HL-60/S4 (cell line): ENCODE results near the gene TRAP1.
"Not testable (repeated sequence)": the region's sequence is repeated elsewhere in the genome, so short reads cannot be mapped to it uniquely, and the experiment has no call there.

Experiments
- in situ Hi-C: fragments of 300-500 bp; cut with MboI; formaldehyde crosslinking; loops from 2 replicates; pipeline ENCODE4 v1.14.3; 2022; ENCODE audit warnings: low sequenced_read_pairs

The TRAP1 gene

GRCh38 chr16:3674513-3675295 is 42.6 kb downstream of the TRAP1 start:
- in situ Hi-C loops = no loop called here

DNA sequence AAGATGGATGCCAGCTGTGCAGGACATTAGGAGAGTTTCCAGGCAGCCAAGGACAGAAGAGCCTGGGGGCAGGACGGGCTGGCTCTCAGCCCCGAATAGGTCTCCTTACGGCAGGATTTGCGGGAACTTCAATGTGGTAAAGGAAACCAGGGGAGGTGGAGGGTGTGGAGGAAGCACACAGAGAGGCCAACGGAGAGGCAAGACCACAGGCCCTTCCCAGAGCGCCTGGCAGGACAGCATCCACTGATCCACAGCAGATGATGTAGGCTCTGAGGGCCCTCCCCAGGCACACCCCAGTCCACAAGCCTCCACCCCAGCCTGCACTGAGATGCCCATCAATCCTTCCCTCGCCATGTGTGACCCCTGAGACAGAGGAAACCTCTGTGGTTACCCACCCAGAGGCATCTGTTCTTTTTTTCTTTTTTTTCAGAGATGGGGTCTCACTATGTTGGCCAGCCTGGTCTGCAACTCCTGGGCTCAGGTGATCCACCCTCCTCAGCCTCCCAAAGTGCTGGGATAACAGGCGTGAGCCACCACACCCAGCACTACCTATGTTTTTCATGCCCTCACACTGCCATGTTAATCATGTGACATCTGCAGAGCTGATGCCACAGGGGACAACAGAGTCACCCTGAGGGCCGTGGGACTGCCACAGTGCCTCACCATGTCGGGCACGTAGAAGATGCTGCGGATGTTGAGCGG is 43.5 kb downstream of the TRAP1 start:
- in situ Hi-C loops = no loop called here

DNA sequence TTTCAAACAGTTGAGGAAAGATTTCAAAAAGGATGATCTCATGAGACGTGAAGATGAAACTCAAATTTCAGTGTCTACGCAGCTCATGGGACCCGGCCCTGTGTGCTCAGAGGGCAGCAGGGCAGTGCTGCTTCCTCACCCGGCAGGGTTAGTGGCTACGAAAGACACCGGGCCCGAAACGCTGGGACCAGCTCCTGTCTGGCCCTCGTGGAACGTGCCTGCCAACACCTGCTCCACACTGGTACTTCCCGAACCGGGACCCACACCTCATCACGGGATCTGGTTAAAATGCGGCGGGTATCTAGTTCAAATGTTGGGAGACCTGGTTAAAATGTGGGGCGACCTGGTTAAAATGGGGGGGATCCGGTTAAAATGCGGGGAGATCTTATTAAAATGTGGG is 44.1 kb downstream of the TRAP1 start:
- in situ Hi-C loops = no loop called here

- in situ Hi-C loops = no loop called here
Measured at GRCh38 chr16:3672571-3673041, 44.7 kb downstream of the TRAP1 start.

- in situ Hi-C loops = no loop called here
Measured at GRCh38 chr16:3671424-3671823, 45.9 kb downstream of the TRAP1 start.

DNA sequence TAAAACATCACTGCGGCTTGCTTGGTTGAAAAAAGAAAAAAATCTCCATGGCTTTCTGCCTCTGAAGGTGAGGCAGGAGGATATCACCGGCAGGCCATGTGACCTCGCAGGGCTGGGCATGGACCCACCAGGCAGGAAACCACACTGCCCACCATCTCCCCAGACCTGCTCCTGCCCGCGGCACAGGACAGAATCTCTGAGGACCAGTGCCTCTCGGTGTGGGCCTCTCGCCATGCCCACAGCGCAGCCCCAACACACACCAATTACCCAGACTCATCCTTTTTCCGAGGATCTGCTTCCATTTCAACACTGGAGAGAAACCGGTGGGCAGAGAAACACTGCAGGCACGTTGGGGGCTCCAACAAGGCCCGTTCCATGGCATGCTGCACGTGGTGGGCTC is 46.6 kb downstream of the TRAP1 start:
- in situ Hi-C loops = no loop called here

GRCh38 chr16:3669082-3669481 is 48.2 kb downstream of the TRAP1 start:
- in situ Hi-C loops = no loop called here

- in situ Hi-C loops = no loop called here
Measured at GRCh38 chr16:3668626-3669025, 48.7 kb downstream of the TRAP1 start.

DNA sequence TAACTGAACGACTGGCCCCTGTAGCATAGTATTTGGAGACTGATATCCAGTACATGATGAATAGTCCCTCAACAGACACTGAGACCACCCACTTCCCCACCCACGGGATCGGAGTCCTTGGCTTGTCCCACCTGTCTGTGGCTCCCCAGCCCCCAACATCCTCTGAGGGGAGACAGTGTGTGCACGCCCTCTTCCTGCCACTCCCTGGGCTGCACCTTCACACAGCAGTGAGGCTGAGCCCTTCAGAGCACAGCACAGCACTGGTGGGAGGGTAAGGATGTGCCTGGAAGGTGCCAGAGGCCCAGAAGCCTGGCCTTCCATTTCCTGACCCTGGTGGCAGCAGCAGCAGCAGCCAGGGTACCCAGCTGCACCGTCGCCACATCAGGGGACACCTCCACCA is 51.8 kb downstream of the TRAP1 start:
- in situ Hi-C loops = no loop called here

GRCh38 chr16:3664187-3664896 is 53.0 kb downstream of the TRAP1 start:
- in situ Hi-C loops = no loop called here

DNA sequence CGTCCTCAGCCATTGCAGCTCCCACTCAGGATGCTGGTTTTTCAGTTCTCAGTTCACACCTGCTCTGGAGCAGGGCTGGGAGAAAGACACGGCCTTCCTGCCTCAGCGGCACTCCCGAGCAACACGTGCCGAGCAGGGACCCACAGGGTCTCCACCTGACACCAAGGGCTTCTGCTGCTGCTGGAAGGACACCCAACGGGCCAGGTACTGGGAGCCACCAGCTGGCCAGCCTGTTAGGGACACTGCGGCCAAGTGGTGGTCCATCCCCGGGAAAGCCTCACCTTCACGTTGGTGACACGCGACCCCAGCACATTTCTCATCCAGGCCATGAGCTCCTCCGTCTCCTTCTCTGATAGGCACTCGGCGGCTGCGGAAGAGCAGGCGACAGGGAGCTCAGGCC is 54.7 kb downstream of the TRAP1 start:
- in situ Hi-C loops = no loop called here

- in situ Hi-C loops = no loop called here
Measured at GRCh38 chr16:3661922-3662321, 55.4 kb downstream of the TRAP1 start.

DNA sequence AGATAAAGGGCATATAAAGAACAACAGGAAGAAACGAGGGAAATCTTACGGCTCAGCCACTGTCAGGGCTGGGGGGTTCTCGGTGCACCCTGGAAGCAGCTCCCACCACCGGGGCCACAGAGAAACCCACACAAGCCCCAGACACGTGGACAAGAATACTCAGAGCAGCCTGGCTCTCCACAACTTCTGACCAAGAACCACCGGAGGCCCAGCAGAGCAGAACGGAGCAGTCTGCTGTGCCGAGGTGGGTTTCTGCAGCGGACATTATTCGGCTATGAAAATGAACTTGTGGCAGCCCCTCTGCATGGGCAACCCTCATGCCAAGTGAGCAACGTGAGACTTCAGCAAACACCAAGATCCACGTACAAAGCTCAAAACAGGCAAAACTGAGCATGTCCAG is 56.0 kb downstream of the TRAP1 start:
- in situ Hi-C loops = no loop called here

DNA sequence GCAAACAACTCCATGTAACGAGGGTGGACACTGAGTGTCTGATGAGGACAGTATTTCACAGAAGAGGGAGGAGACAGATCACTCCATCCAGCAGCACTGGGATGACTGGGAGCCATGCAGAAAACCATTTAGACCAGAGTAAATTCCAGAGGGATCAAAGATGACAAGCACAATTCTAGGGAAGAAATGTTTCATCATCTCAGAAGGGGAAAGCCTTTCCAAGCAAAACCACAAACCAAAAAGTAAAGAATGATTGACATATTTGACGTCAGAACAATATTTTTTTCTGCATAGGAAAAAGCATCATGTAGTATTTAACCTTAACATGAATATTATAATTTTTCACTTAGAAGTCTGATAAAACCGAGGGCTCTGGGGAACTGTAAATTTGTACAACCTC is 58.1 kb downstream of the TRAP1 start:
- in situ Hi-C loops = no loop called here

- in situ Hi-C loops = no loop called here
Measured at GRCh38 chr16:3656491-3657468, 60.5 kb downstream of the TRAP1 start.

- in situ Hi-C loops = not testable (repeated sequence)
Measured at GRCh38 chr16:3656160-3656490, 61.2 kb downstream of the TRAP1 start.

GRCh38 chr16:3655396-3656159 is 61.7 kb downstream of the TRAP1 start:
- in situ Hi-C loops = no loop called here

DNA sequence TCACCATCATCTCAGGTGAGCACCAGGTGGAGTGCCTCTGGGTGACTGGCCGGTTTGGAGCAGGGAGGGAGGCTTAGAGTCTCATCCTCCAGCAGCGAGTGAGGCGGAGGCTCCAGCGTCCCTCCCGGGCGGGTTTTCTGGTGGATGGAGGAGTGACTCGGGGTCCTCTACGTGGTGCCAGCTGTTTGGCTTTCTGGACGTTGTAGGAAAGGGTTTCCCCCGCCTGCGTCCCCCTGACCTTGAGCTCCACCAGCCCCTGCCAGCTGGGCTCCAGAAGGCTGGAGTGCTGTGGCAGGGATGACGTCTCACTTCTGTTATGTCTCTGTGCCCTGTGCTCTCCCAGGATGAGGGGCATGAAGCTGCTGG is 62.3 kb downstream of the TRAP1 start:
- in situ Hi-C loops = no loop called here

GRCh38 chr16:3654249-3654991 is 62.9 kb downstream of the TRAP1 start, which contains the start of gene DNASE1:
Gene DNASE1 (plus strand): TSS chr16:3654691. CDS start chr16:3655374, 683 bp downstream.
- in situ Hi-C loops = no loop called here
